NB4 (cell line): ENCODE measurements around the gene SLC16A9.

Experiments
- MYC ChIP-seq: IDR thresholded peaks from 2 replicates; pipeline ENCODE4 v1.6.1; 2011; ENCODE audit warnings: low read depth, low read length
- POLR2A ChIP-seq: IDR thresholded peaks from 2 replicates; pipeline ENCODE4 v1.6.1; 2011; ENCODE audit warnings: mild to moderate bottlenecking; ENCODE audit not compliant: insufficient read length; ENCODE audit errors: extremely low read depth
- TF ChIP-seq, protein P1 (sequence below): IDR thresholded peaks from one replicate; pipeline ENCODE4 v1.5.1; 2012; ENCODE audit warnings: low read depth, low read length

DNA sequence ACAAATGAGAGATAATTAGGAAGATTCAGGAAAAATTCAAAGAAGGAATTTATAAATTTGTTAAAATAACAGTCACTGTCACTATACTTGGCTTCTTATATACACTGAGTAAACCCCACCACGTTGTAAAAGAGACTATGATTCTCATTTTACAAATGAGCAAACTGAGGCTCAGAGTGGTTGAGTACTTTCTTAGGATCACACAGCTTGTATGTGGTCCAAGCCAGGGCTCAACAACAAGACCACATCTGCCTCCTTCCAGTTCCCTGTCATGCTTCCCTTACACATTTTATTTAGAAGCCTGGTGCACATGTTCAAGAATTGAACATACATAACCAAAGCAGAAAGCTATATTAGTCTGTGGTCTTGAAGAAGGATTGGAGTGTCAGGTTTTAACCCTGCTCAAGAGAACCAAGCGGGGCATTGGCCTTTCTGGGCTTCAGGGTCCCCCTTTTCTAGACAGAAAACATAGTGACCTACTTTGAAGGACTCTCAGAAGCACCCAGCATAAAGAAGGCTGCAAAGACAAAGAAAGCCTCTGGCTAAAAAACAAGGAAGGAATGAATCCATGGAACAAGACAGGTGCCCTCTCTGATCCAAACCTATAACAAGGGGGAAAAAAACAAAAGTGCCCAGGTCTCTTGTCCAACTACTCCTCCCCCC is 42.8 kb upstream of the SLC16A9 start:
- TF ChIP-seq, protein P1, sequence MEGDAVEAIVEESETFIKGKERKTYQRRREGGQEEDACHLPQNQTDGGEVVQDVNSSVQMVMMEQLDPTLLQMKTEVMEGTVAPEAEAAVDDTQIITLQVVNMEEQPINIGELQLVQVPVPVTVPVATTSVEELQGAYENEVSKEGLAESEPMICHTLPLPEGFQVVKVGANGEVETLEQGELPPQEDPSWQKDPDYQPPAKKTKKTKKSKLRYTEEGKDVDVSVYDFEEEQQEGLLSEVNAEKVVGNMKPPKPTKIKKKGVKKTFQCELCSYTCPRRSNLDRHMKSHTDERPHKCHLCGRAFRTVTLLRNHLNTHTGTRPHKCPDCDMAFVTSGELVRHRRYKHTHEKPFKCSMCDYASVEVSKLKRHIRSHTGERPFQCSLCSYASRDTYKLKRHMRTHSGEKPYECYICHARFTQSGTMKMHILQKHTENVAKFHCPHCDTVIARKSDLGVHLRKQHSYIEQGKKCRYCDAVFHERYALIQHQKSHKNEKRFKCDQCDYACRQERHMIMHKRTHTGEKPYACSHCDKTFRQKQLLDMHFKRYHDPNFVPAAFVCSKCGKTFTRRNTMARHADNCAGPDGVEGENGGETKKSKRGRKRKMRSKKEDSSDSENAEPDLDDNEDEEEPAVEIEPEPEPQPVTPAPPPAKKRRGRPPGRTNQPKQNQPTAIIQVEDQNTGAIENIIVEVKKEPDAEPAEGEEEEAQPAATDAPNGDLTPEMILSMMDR: no peak
- no peak for TF ChIP-seq MYC
- no peak for TF ChIP-seq POLR2A
